Keratinocyte (primary cell): ENCODE measurements around the gene TUBGCP6. TPM values are rescaled to one million over a fixed set of nuclear protein-coding genes. Genes with fewer than 3 reads are reported as not detected.

Source experiments
- DNase-seq: peaks from one replicate; pipeline ENCODE4 v3.0.0-alpha.2; 2011; ENCODE audit warnings: low read depth, missing footprints, low spot score
- FAIRE-seq: peaks from 2 replicates; lab custom pipeline; 2011; peaks lifted over from hg19 to GRCh38; lab: Jason Lieb, UNC
- H2AFZ ChIP-seq: 2 replicates; pipeline ENCODE4 v1.6.0; 2012; ENCODE audit warnings: low read length, control low read depth, inconsistent platforms; ENCODE audit not compliant: control insufficient read depth
- H3K27ac ChIP-seq: 2 replicates; pipeline ENCODE4 v1.5.1; 2011; ENCODE audit warnings: low read length; ENCODE audit not compliant: control insufficient read depth, insufficient read depth
- H3K27me3 ChIP-seq: 3 replicates; pipeline ENCODE4 v1.6.0; 2011; ENCODE audit warnings: low read length; ENCODE audit not compliant: control insufficient read depth, insufficient read depth; ENCODE audit errors: extremely low read depth
- H3K36me3 ChIP-seq, 2 experiments: 2 replicates in 1 of 2; 3 replicates in 1 of 2; pipeline ENCODE4 v1.5.1; 2011; ENCODE audit warnings: low read length in 2 of 2, mild to moderate bottlenecking in 1 of 2; ENCODE audit not compliant: control insufficient read depth in 2 of 2, insufficient read depth in 2 of 2; ENCODE audit errors: extremely low read depth in 1 of 2
- H3K4me1 ChIP-seq: 3 replicates; pipeline ENCODE4 v1.5.1; 2011; ENCODE audit warnings: low read length; ENCODE audit not compliant: control insufficient read depth, insufficient read depth; ENCODE audit errors: extremely low read depth
- H3K4me2 ChIP-seq: 3 replicates; pipeline ENCODE4 v1.6.0; 2011; ENCODE audit warnings: low read depth, low read length; ENCODE audit not compliant: control insufficient read depth, insufficient read depth; ENCODE audit errors: extremely low read depth
- H3K4me3 ChIP-seq, 3 experiments: fragments of 200-600 bp in 1 of 3; sonication (generic) in 1 of 3; 2 replicates in 2 of 3; 3 replicates in 1 of 3; pipeline ENCODE4 v1.5.1; 2011 to 2016; ENCODE audit warnings: low read length in 3 of 3, mild to moderate bottlenecking in 3 of 3, control low read depth in 2 of 3, inconsistent platforms in 1 of 3, low read depth in 1 of 3, mixed read lengths in 1 of 3, mixed run types in 1 of 3, moderate library complexity in 1 of 3; ENCODE audit not compliant: control insufficient read depth in 2 of 3, insufficient read depth in 2 of 3; ENCODE audit errors: extremely low read depth in 1 of 3
- H3K79me2 ChIP-seq: 2 replicates; pipeline ENCODE4 v1.6.0; 2012; ENCODE audit warnings: low read length; ENCODE audit not compliant: control insufficient read depth, insufficient read depth
- H3K9ac ChIP-seq: 3 replicates; pipeline ENCODE4 v1.6.0; 2011; ENCODE audit warnings: low read length; ENCODE audit not compliant: control insufficient read depth, insufficient read depth; ENCODE audit errors: extremely low read depth
- H3K9me1 ChIP-seq: 3 replicates; pipeline ENCODE4 v1.6.0; 2011; ENCODE audit warnings: low read length; ENCODE audit not compliant: control insufficient read depth, insufficient read depth; ENCODE audit errors: extremely low read depth
- H3K9me3 ChIP-seq: 2 replicates; pipeline ENCODE4 v1.5.1; 2012; ENCODE audit warnings: low read depth, low read length; ENCODE audit not compliant: control insufficient read depth
- H4K20me1 ChIP-seq: 3 replicates; pipeline ENCODE4 v1.6.0; 2011; ENCODE audit warnings: low read length; ENCODE audit not compliant: control insufficient read depth, insufficient read depth; ENCODE audit errors: extremely low read depth
- CTCF ChIP-seq, 3 experiments: IDR thresholded peaks in 1 of 3; conservative IDR thresholded peaks in 1 of 3; optimal IDR thresholded peaks in 1 of 3; 2 replicates in 2 of 3; 3 replicates in 1 of 3; pipeline versions ENCODE3 to v1.5.1; 2011; ENCODE audit warnings: low read length in 3 of 3, mild to moderate bottlenecking in 3 of 3, moderate library complexity in 2 of 3, control low read depth in 1 of 3, inconsistent platforms in 1 of 3; ENCODE audit not compliant: insufficient read depth in 2 of 3; ENCODE audit errors: extremely low read depth in 1 of 3
- EZH2 ChIP-seq: IDR thresholded peaks from one replicate; pipeline ENCODE4 v1.6.1; 2012; ENCODE audit warnings: inconsistent platforms, mild to moderate bottlenecking, low read length, moderate library complexity
- dilution Hi-C: fragments of 300-500 bp; cut with MboI; formaldehyde crosslinking; loops from one replicate; pipeline ENCODE4 v1.7.0; 2020; ENCODE audit warnings: low sequenced_read_pairs; ENCODE audit not compliant: extremely low pct_ligation_motif_present
- polyA plus RNA-seq, 5 experiments: library from polyadenylated mRNA; depleted of rRNA in 3 of 5; stranded (reverse) in 3 of 5; stranded (forward) in 1 of 5; unstranded in 1 of 5; fragments of >200 nt; gene quantifications; 1 replicate in 1 of 5; 2 replicates in 3 of 5; 3 replicates in 1 of 5; pipeline versions ENCODE4 v1.2.1 to v1.2.3, GENCODE V29; 2011 to 2012; ENCODE audit warnings: missing spikeins in 2 of 5, low read depth in 1 of 5, low replicate concordance in 1 of 5

The TUBGCP6 gene
- polyA plus RNA-seq, 1 donor (not counting 4 experiments of a cell fraction or from before 2014, with no cell fraction given) = 10.1 TPM

- Histone ChIP-seq H3K4me1 (peaks cover 20% of the 10 kb centered on the region), H3K27ac (no peak overlapping the region)
Measured at GRCh38 chr22:50270666-50271394, 26.0 kb upstream of the TUBGCP6 start.

GRCh38 chr22:50269970-50270665, 25.3 kb upstream of the TUBGCP6 start, which contains the start of gene MAPK11:
TSS of gene MAPK11 (minus strand) at chr22:50270380. CDS start at chr22:50270292, 88 bp downstream.
- no peak for FAIRE-seq

More at GRCh38 chr22:50270666-50271394, 26.0 kb upstream of the TUBGCP6 start:
- dilution Hi-C loops = no loop called here
- H3K36me3 ChIP-seq = peaks cover 11 to 16% of the 10 kb centered on the region in 2 experiments
- DNase-seq (no peak), FAIRE-seq (no peak)
- H3K9me1 ChIP-seq = no peaks in the 10 kb centered on the region
- H3K4me2 ChIP-seq = peak overlapping the region; percentile 87
- H2AFZ ChIP-seq = no peak overlapping the region
- H3K9ac ChIP-seq = no peak overlapping the region
- TF ChIP-seq CTCF (optimal IDR thresholded peaks at IDR 0.05 in 1 of 3, IDR thresholded peaks at IDR 0.05 in 1 of 3, conservative IDR thresholded peaks at IDR 0.05 in 1 of 3; ENCODE audit: extremely low read depth in 1 of 3, insufficient read depth in 2 of 3, low read length in 3 of 3) (no peak), EZH2 (peak; percentile 46)
- peaks cover 5% of the 10 kb centered on the region for H3K27me3 ChIP-seq
- no peaks in the 10 kb centered on the region for H3K9me3 ChIP-seq
- H3K4me3 ChIP-seq = peak overlapping the region; percentile 44 to 74 (median 59)
- H3K79me2 ChIP-seq = no peaks in the 10 kb centered on the region
- H4K20me1 ChIP-seq = peaks cover 6% of the 10 kb centered on the region

More at GRCh38 chr22:50269970-50270665, 25.3 kb upstream of the TUBGCP6 start, which contains the start of gene MAPK11:
- dilution Hi-C loops = no loop called here
- no peaks in the 10 kb centered on the region for H3K9me1 ChIP-seq
- H3K27ac ChIP-seq = no peak within 1 kb of the TSS
- H3K4me3 ChIP-seq = peak within 1 kb of the TSS; percentile 44 to 74 (median 59)
- H3K36me3 ChIP-seq = peaks cover 4 to 11% of the 10 kb centered on the region in 2 experiments
- peaks cover 20% of the 10 kb centered on the region for H3K4me1 ChIP-seq
- no peak within 1 kb of the TSS for H2AFZ ChIP-seq
- peak within 1 kb of the TSS; percentile 15 for H3K9ac ChIP-seq
- H3K4me2 ChIP-seq = peak within 1 kb of the TSS; percentile 87
- no peaks in the 10 kb centered on the region for H3K9me3 ChIP-seq
- DNase-seq = no peak
- H3K27me3 ChIP-seq = peaks cover 5% of the 10 kb centered on the region
- peaks cover 6% of the 10 kb centered on the region for H4K20me1 ChIP-seq
- no peak for TF ChIP-seq EZH2
- TF ChIP-seq CTCF (optimal IDR thresholded peaks at IDR 0.05 in 1 of 3, IDR thresholded peaks at IDR 0.05 in 1 of 3, conservative IDR thresholded peaks at IDR 0.05 in 1 of 3; ENCODE audit: extremely low read depth in 1 of 3, insufficient read depth in 2 of 3, low read length in 3 of 3) = no peak
- H3K79me2 ChIP-seq = no peaks in the 10 kb centered on the region
